ENCODE results near the gene ATF2. TPM values are rescaled to one million over a fixed set of nuclear protein-coding genes. Genes with fewer than 3 reads are reported as not detected.

ATF2 gene
- total and polyA plus RNA-seq, 2 of the 4 experiments (the other 2 are of a cell fraction), result 23.2 to 60.0 TPM

GRCh38 chr2:175111200-175111657 is 56.8 kb downstream of the ATF2 start:
- H3K4ac ChIP-seq (ENCODE audit: low read depth, low read length), result no peak overlapping the region
- DNase-seq (peak; percentile 49), ATAC-seq (ENCODE audit: low read depth) (peak; percentile 73)
- no peak overlapping the region for H3K4me3 ChIP-seq (ENCODE audit: insufficient read depth, low read depth, low read length)
- POLR2A ChIA-PET (ENCODE audit: unreplicated experiment), result no interaction called here
- no peak overlapping the region for H2BK20ac ChIP-seq (ENCODE audit: low read depth, low read length)
- CTCF ChIA-PET, result no interaction called here
- no peak overlapping the region for H3K18ac ChIP-seq (ENCODE audit: low read depth, low read length)
- H2BK5ac ChIP-seq (ENCODE audit: low read depth, low read length, poor library complexity, severe bottlenecking), result no peak overlapping the region
- no peak overlapping the region for H2BK15ac ChIP-seq (ENCODE audit: low read depth, low read length)
- WGBS, 2 experiments (ENCODE audit: extremely low coverage in 2 of 2, insufficient read length in 1 of 2), result no CpG with 5 or more reads among the region's 3 CpGs
- H3K9me1 ChIP-seq (ENCODE audit: insufficient read depth, low read length), result no peaks in the 10 kb centered on the region
- in situ Hi-C loops (cut with MboI; ENCODE audit: low sequenced_read_pairs), result no loop called here
- no peaks in the 10 kb centered on the region for H3K27me3 ChIP-seq (ENCODE audit: control insufficient read depth, insufficient read depth, low read length)
- intact Hi-C loops (cut with micrococcal nuclease), result loop anchor here (2.0 to 5.0 kb wide), 2 partner anchors 172 to 409 kb away; no protein-coding TSS in a partner anchor
- H3K4me2 ChIP-seq (ENCODE audit: low read depth, low read length), result no peak overlapping the region
- no peak overlapping the region for H3K23ac ChIP-seq (ENCODE audit: low read depth, low read length)
- H3K9me3 ChIP-seq (ENCODE audit: control insufficient read depth, insufficient read depth, low read length), result no peaks in the 10 kb centered on the region
- no peak for TF ChIP-seq MAFK (IDR thresholded peaks at IDR 0.05; ENCODE audit: low read depth, low read length)
- TF ChIP-seq MAZ (IDR thresholded peaks at IDR 0.05; ENCODE audit: borderline replicate concordance, low read depth, low read length), result no peak
- no peak for TF ChIP-seq BHLHE40 (IDR thresholded peaks at IDR 0.05; ENCODE audit: low read depth, low read length)
- TF ChIP-seq CTCF (conservative IDR thresholded peaks at IDR 0.05; ENCODE audit: low read depth, low read length), result peak; percentile 64
- TF ChIP-seq RFX5 (IDR thresholded peaks at IDR 0.05; ENCODE audit: low read depth, low read length), result no peak
- no peak for TF ChIP-seq RCOR1 (IDR thresholded peaks at IDR 0.05; ENCODE audit: insufficient replicate concordance, low read length)
- peak; percentile 59 for TF ChIP-seq RAD21 (IDR thresholded peaks at IDR 0.05; ENCODE audit: low read length)
- peak; percentile 49 for TF ChIP-seq SMC3 (IDR thresholded peaks at IDR 0.05; ENCODE audit: low read depth, low read length)
- TF ChIP-seq ELK1 (IDR thresholded peaks at IDR 0.05; ENCODE audit: borderline replicate concordance, low read depth, low read length), result no peak
- no peak for TF ChIP-seq CEBPB (IDR thresholded peaks at IDR 0.05; ENCODE audit: low read depth, low read length)
- TF ChIP-seq FOS (IDR thresholded peaks at IDR 0.05; ENCODE audit: low read depth, low read length), result no peak
- no peak for TF ChIP-seq MXI1 (IDR thresholded peaks at IDR 0.05; ENCODE audit: borderline replicate concordance, low read depth, low read length)
- H3K9ac ChIP-seq (ENCODE audit: low read depth, low read length), result no peak overlapping the region
- dilution Hi-C loops (cut with HindIII; ENCODE audit: low sequenced_read_pairs, unreplicated experiment), result no loop called here
- no peak overlapping the region for H2AK5ac ChIP-seq (ENCODE audit: low read depth, low read length)
- H3K4me1 ChIP-seq (ENCODE audit: control insufficient read depth, insufficient read depth, low read length), result peaks cover 4% of the 10 kb centered on the region
- no peak overlapping the region for H2BK120ac ChIP-seq (ENCODE audit: low read depth, low read length)
- H3K56ac ChIP-seq (ENCODE audit: extremely low read depth, insufficient read depth, low read length), result no peak overlapping the region
- no peak overlapping the region for H2AFZ ChIP-seq (replicated peaks; ENCODE audit: low read length, poor library complexity)
- H4K8ac ChIP-seq (ENCODE audit: low read depth in 2 of 2, low read length in 2 of 2), result no peak overlapping the region
- H3K79me1 ChIP-seq (ENCODE audit: low read depth in 1 of 2, low read length in 2 of 2), result peaks cover 8 to 11% of the 10 kb centered on the region in 2 experiments; a peak in 2 of 4 replicates
- H3K14ac ChIP-seq (replicated peaks; ENCODE audit: low read depth, low read length), result no peak overlapping the region
- H4K5ac ChIP-seq (ENCODE audit: low read depth, low read length), result no peak overlapping the region
- no peak overlapping the region for H4K91ac ChIP-seq (ENCODE audit: insufficient read depth, low read depth, low read length)
- no TSS peak for BruUV-seq (replicated peaks)
- H3K36me3 ChIP-seq (ENCODE audit: control insufficient read depth, insufficient read depth, low read length), result peaks cover 12% of the 10 kb centered on the region
- H4K20me1 ChIP-seq (ENCODE audit: insufficient read depth, low read length), result peaks cover 5% of the 10 kb centered on the region; the same call in 1 of the 2 replicates
- no peak overlapping the region for H3K27ac ChIP-seq (ENCODE audit: insufficient read depth, low read length)
- no peak overlapping the region for H2AK9ac ChIP-seq (replicated peaks; ENCODE audit: low read depth, low read length, poor library complexity)

All from IMR-90 (cell line).